ENCODE measurements around the gene CECR2. TPM values are rescaled to one million over a fixed set of nuclear protein-coding genes. Genes with fewer than 3 reads are reported as not detected.

CECR2 gene
- polyA plus RNA-seq, 1 of the 3 experiments (the other 2 are of a cell fraction) = not detected

- Histone ChIP-seq H3F3A (replicated peaks; ENCODE audit: insufficient read depth) (no peaks in the 10 kb centered on the region), H3K9me3 (no peaks in the 10 kb centered on the region), H4K20me1 (ENCODE audit: insufficient read depth) (no peaks in the 10 kb centered on the region), H3K27me3 (ENCODE audit: insufficient read depth) (no peaks in the 10 kb centered on the region), H3K27ac (ENCODE audit: low read depth in 2 of 2, low read length in 1 of 2) (no peak overlapping the region), H2AFZ (ENCODE audit: low read depth) (no peak overlapping the region), H3K4me3 (ENCODE audit: low read depth in 2 of 2, low read length in 1 of 2) (no peak overlapping the region), H3K4me1 (ENCODE audit: control insufficient read depth in 1 of 2, insufficient read depth in 2 of 2, low read depth in 1 of 2, low read length in 1 of 2) (no peaks in the 10 kb centered on the region), H3K36me3 (replicated peaks in 1 of 2; ENCODE audit: control insufficient read depth in 1 of 2, insufficient read depth in 2 of 2, low read length in 1 of 2) (peaks cover 0 to 20% of the 10 kb centered on the region in 2 experiments), H3K9ac (no peak overlapping the region), H3K4me2 (no peak overlapping the region), H3K9me2 (no peaks in the 10 kb centered on the region), H3K79me2 (ENCODE audit: insufficient read depth) (no peaks in the 10 kb centered on the region)
- 85% methylated on average over 14 of the region's 14 CpGs for WGBS (ENCODE audit: low lambda C conversion rate)
- no peak for TF ChIP-seq EP300 (IDR thresholded peaks at IDR 0.05; ENCODE audit: borderline replicate concordance in 1 of 2, low read depth in 1 of 2, low read length in 1 of 2)
- no peak for TF ChIP-seq RFX5 (IDR thresholded peaks at IDR 0.05; ENCODE audit: low read length)
- TF ChIP-seq SIN3A (IDR thresholded peaks at IDR 0.05; ENCODE audit: borderline replicate concordance, low read depth, low read length) = no peak
- TF ChIP-seq, protein P1, sequence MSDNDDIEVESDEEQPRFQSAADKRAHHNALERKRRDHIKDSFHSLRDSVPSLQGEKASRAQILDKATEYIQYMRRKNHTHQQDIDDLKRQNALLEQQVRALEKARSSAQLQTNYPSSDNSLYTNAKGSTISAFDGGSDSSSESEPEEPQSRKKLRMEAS (IDR thresholded peaks at IDR 0.05; ENCODE audit: low read depth) = no peak
- TF ChIP-seq TCF12 (IDR thresholded peaks at IDR 0.05) = no peak
- no peak for TF ChIP-seq RAD21 (IDR thresholded peaks at IDR 0.05; ENCODE audit: low read length)
- TF ChIP-seq REST (IDR thresholded peaks at IDR 0.05; ENCODE audit: low read depth, low read length) = no peak
- TF ChIP-seq USF2 (IDR thresholded peaks at IDR 0.05; ENCODE audit: borderline replicate concordance, low read depth, low read length) = no peak
- TF ChIP-seq IRF3 (IDR thresholded peaks at IDR 0.05; ENCODE audit: low read depth, low read length) = no peak
- TF ChIP-seq FOXM1 (IDR thresholded peaks at IDR 0.05; ENCODE audit: low read depth) = no peak
- TF ChIP-seq MXI1 (IDR thresholded peaks at IDR 0.05; ENCODE audit: low read depth, low read length) = no peak
- TF ChIP-seq GATA2 (CRISPR knock-in tag; IDR thresholded peaks at IDR 0.05) = no peak
- TF ChIP-seq YY1 (IDR thresholded peaks at IDR 0.05; ENCODE audit: low read depth) = no peak
- no peak for TF ChIP-seq TEAD4 (IDR thresholded peaks at IDR 0.05; ENCODE audit: borderline replicate concordance, insufficient read depth)
- no peak for TF ChIP-seq RCOR1 (IDR thresholded peaks at IDR 0.05; ENCODE audit: low read length)
- TF ChIP-seq MEF2A (IDR thresholded peaks at IDR 0.05; ENCODE audit: borderline replicate concordance, low read depth) = no peak
- TF ChIP-seq NFIC (IDR thresholded peaks at IDR 0.05; ENCODE audit: borderline replicate concordance) = no peak
- CTCF ChIA-PET = interaction anchor here (1.3 to 2.7 kb wide), 3 partner anchors 20 to 155 kb away, joined by 3 to 8 read pairs (median 7); no protein-coding TSS in a partner anchor
- POLR2A ChIA-PET = interaction anchor here (0.7 kb wide), 1 partner anchor 248 kb away, joined by 3 read pairs; no protein-coding TSS in a partner anchor
- DNase-seq = no peak
Observed at GRCh38 chr22:17586831-17587440, 217.7 kb downstream of the CECR2 start.
